HEK293 (cell line): ENCODE results near the gene PLCD4.

Experiments used
- CTCF ChIA-PET: fragments of 350-600 bp; formaldehyde crosslinking; extraction: SDS; loops from one replicate; lab custom pipeline; 2021; ENCODE audit warnings: antibody characterized with exemption; lab: Yijun Ruan, JAX
- POLR2A ChIA-PET: fragments of 300-600 bp; formaldehyde crosslinking; extraction: SDS; loops from one replicate; lab custom pipeline; 2020; ENCODE audit warnings: antibody characterized with exemption, inconsistent platforms; lab: Yijun Ruan, JAX
- H3K27ac ChIP-seq: fragments of 200-500 bp; sonication (Bioruptor generic); 2 replicates; pipeline ENCODE4 v1.5.1; 2014; ENCODE audit warnings: low read depth, low read length, control low read depth, inconsistent platforms; ENCODE audit errors: extremely low read depth
- H3K36me3 ChIP-seq, 2 experiments: fragments of 200-500 bp in 1 of 2; sonication (Bioruptor generic) in 1 of 2; 1 replicate in 1 of 2; 2 replicates in 1 of 2; pipeline ENCODE4 v1.5.1; 2014 to 2017; ENCODE audit warnings: inconsistent platforms in 2 of 2, low read length in 2 of 2; ENCODE audit not compliant: control insufficient read depth in 2 of 2, insufficient read depth in 1 of 2
- H3K4me1 ChIP-seq: fragments of 200-500 bp; sonication (Bioruptor generic); 2 replicates; pipeline ENCODE4 v1.5.1; 2014; ENCODE audit warnings: mild to moderate bottlenecking, low read length, inconsistent platforms; ENCODE audit not compliant: control insufficient read depth, insufficient read depth
- H3K4me3 ChIP-seq: 2 replicates; pipeline ENCODE4 v1.5.1; 2011; ENCODE audit warnings: low read depth, mild to moderate bottlenecking, control low read depth, low read length, moderate library complexity
- H3K9me3 ChIP-seq: fragments of 200-500 bp; sonication (Bioruptor generic); 2 replicates; pipeline ENCODE4 v1.5.1; 2014; ENCODE audit warnings: low read depth, low read length, inconsistent platforms; ENCODE audit not compliant: control insufficient read depth, insufficient read depth
- KLF10 ChIP-seq: fragments of 450-650 bp; IDR thresholded peaks from 2 replicates; pipeline ENCODE4 v1.5.1; 2018; ENCODE audit warnings: missing biosample characterization, mild to moderate bottlenecking, missing genetic modification characterization
- KLF8 ChIP-seq: fragments of 450-650 bp; formaldehyde crosslinking; IDR thresholded peaks from 2 replicates; pipeline ENCODE4 v1.5.1; 2016; ENCODE audit warnings: missing biosample characterization, missing genetic modification characterization
- KLF9 ChIP-seq: fragments of 450-650 bp; formaldehyde crosslinking; IDR thresholded peaks from 2 replicates; pipeline ENCODE4 v1.5.1; 2016; ENCODE audit warnings: missing biosample characterization, missing genetic modification characterization, low read depth
- PRDM1 ChIP-seq: fragments of 450-650 bp; formaldehyde crosslinking; IDR thresholded peaks from 2 replicates; pipeline ENCODE4; 2016; ENCODE audit warnings: missing biosample characterization, missing genetic modification characterization
- RBAK ChIP-seq: fragments of 450-650 bp; formaldehyde crosslinking; IDR thresholded peaks from 2 replicates; pipeline ENCODE4 v1.5.1; 2016; ENCODE audit warnings: missing biosample characterization, missing genetic modification characterization
- SP2 ChIP-seq: fragments of 450-650 bp; formaldehyde crosslinking; IDR thresholded peaks from 2 replicates; pipeline ENCODE4 v1.5.1; 2016; ENCODE audit warnings: missing biosample characterization, missing genetic modification characterization
- ZIC2 ChIP-seq: fragments of 450-650 bp; formaldehyde crosslinking; IDR thresholded peaks from 2 replicates; pipeline ENCODE4 v1.5.1; 2016; ENCODE audit warnings: missing biosample characterization, missing genetic modification characterization
- ZNF394 ChIP-seq: fragments of 450-650 bp; formaldehyde crosslinking; IDR thresholded peaks from 2 replicates; pipeline ENCODE4 v1.5.1; 2016; ENCODE audit warnings: missing biosample characterization, missing genetic modification characterization, mild to moderate bottlenecking, moderate library complexity, borderline replicate concordance
- ZNF426 ChIP-seq: fragments of 450-650 bp; formaldehyde crosslinking; IDR thresholded peaks from 2 replicates; pipeline ENCODE4 v1.5.1; 2017; ENCODE audit warnings: missing biosample characterization, missing genetic modification characterization, mild to moderate bottlenecking, inconsistent platforms, moderate library complexity
- ZNF571 ChIP-seq: fragments of 450-650 bp; formaldehyde crosslinking; IDR thresholded peaks from 2 replicates; pipeline ENCODE4 v1.5.0; 2017; ENCODE audit warnings: missing biosample characterization, missing genetic modification characterization
- ZNF596 ChIP-seq: fragments of 450-650 bp; IDR thresholded peaks from 2 replicates; pipeline ENCODE4 v1.5.0; 2018; ENCODE audit warnings: missing biosample characterization, mild to moderate bottlenecking, missing genetic modification characterization, moderate library complexity
- ZNF621 ChIP-seq: fragments of 450-650 bp; formaldehyde crosslinking; IDR thresholded peaks from 2 replicates; pipeline ENCODE4 v1.5.1; 2017; ENCODE audit warnings: missing biosample characterization, missing genetic modification characterization
- ZNF654 ChIP-seq: fragments of 450-650 bp; formaldehyde crosslinking; IDR thresholded peaks from 2 replicates; pipeline ENCODE4 v1.5.1; 2016; ENCODE audit warnings: low read depth, missing biosample characterization, missing genetic modification characterization
- ZNF664 ChIP-seq: fragments of 450-650 bp; formaldehyde crosslinking; IDR thresholded peaks from 2 replicates; pipeline ENCODE4 v1.5.1; 2016; ENCODE audit warnings: missing biosample characterization, missing genetic modification characterization
- ZNF792 ChIP-seq: fragments of 450-650 bp; formaldehyde crosslinking; IDR thresholded peaks from 2 replicates; pipeline ENCODE4 v1.5.1; 2016; ENCODE audit warnings: missing biosample characterization, missing genetic modification characterization
- TF ChIP-seq, protein P1 (sequence below): fragments of 450-650 bp; formaldehyde crosslinking; IDR thresholded peaks from 2 replicates; pipeline ENCODE4 v1.5.1; 2016; ENCODE audit warnings: missing biosample characterization, missing genetic modification characterization
- TF ChIP-seq, protein P2 (sequence below): fragments of 450-650 bp; formaldehyde crosslinking; IDR thresholded peaks from 2 replicates; pipeline ENCODE4 v1.5.1; 2016; ENCODE audit warnings: missing biosample characterization, missing genetic modification characterization, borderline replicate concordance
- TF ChIP-seq, protein P3 (sequence below): fragments of 450-650 bp; formaldehyde crosslinking; IDR thresholded peaks from 2 replicates; pipeline ENCODE4 v1.5.1; 2016; ENCODE audit warnings: missing biosample characterization, missing genetic modification characterization
- TF ChIP-seq, protein P4 (sequence below): fragments of 450-650 bp; formaldehyde crosslinking; IDR thresholded peaks from 2 replicates; pipeline ENCODE4 v1.5.1; 2016; ENCODE audit warnings: missing biosample characterization, missing genetic modification characterization

The PLCD4 gene

DNA sequence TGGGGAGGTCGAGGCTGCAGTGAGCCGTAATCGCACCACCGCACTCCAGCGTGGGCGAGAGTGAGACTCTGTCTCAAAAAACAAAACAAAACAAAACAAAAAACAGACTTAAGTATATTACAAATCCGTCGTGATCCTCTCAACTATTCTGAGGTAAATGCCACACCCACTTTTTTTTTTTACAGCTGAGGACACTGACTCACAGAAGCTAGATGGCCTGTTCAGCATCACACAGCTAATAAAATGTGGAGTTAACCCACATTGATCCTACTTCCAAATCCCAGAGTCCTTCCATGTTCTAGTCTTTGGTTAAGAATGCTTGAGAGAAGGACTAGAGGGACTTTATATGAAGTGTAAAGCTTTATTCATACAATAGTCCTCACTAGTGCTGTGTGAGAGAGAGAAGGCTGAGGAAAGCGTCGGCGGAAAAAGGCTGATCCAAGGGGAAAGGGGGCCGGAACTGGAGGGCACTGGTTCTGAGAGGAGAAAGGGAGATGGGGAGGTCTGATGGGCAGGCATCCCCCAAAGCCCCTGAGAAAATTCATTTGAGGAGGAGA, 63.5 kb downstream of the PLCD4 start:
- ChIA-PET CTCF (interaction anchor here (0.6 to 3.9 kb wide), 8 partner anchors 12 to 614 kb away, joined by 3 to 26 read pairs (median 5); partner anchors contain the start of genes BCS1L and ZNF142), POLR2A (interaction anchor here (0.9 to 4.2 kb wide), 8 partner anchors 11 to 401 kb away, joined by 3 to 62 read pairs (median 4); partner anchors contain the start of genes AAMP, BCS1L, PLCD4 and PNKD)
- H3K9me3 ChIP-seq: no peaks in the 10 kb centered on the region
- H3K4me1 ChIP-seq: no peaks in the 10 kb centered on the region
- peak overlapping the region; percentile 25 for H3K27ac ChIP-seq
- peak; percentile 63 for TF ChIP-seq KLF9 (tag by site-specific recombination)
- no peak for TF ChIP-seq SP2 (tag by site-specific recombination)
- peak; percentile 67; the same call in 1 of the 2 replicates for TF ChIP-seq PRDM1 (tag by site-specific recombination)
- TF ChIP-seq, protein P1, sequence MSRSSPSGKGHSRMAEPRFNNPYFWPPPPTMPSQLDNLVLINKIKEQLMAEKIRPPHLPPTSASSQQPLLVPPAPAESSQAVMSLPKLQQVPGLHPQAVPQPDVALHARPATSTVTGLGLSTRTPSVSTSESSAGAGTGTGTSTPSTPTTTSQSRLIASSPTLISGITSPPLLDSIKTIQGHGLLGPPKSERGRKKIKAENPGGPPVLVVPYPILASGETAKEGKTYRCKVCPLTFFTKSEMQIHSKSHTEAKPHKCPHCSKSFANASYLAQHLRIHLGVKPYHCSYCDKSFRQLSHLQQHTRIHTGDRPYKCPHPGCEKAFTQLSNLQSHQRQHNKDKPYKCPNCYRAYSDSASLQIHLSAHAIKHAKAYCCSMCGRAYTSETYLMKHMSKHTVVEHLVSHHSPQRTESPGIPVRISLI: 0 out of 2 replicates have a peak, but pooled peaks have one; percentile 25
- TF ChIP-seq KLF10 (tag by site-specific recombination): peak; percentile 50; the same call in 1 of the 2 replicates
- peak overlapping the region; percentile 94 for H3K4me3 ChIP-seq
- peaks cover 22 to 61% of the 10 kb centered on the region in 2 experiments for H3K36me3 ChIP-seq

DNA sequence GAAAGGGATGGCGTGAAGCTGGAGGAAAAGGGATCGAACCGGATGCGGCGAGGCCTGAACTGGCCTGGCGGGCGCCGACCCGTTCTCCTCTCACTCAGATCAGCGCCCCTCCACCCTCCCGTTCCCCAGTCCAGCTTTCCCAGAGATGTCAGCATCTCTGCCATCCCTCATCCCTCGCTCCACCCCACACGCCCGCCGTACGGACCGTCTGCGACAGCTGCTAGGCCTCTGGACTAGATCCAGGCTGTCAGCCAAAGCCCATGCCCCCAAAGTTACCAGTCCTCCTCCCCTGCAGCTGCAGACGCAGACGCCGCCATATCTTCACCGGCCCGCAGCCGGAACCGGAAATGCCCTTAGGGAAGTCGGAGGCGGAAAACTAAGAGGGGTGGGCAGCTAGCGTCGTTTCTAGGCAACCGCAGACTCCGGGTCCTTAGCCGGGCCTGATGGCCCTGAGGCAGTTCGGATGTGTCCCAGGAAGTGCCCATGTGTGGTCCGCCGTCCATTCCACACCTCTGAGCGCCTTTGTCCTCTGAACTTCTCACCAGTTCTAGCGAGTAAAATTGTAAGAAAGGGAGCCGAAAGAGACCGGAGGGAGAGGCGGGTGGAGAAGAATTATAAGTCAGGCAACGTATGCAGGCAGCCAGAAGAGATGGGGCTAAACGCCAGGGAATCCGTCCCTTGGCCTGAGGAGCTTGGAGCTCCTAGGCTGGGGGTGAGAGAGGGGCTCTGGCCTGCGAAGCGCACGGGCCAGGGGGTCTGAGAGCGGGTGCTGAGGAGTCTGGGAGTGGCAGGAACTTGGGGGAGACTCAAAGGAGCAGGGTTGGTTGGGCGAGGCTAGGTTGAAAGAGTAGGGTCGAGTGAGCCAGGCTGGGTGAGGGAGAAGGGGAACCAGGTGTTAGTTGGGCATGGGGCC, 64.2 kb downstream of the PLCD4 start, which contains the start of the genes RNF25 and STK36:
Gene RNF25, minus strand, starts transcription at position 349 of the 913 bp plus-strand sequence. Its CDS starts 32 bp downstream, at position 317.
Gene STK36, plus strand, starts transcription at position 433 of the 913 bp plus-strand sequence. CDS start 744 bp downstream, outside the sequence.
- peak within 1 kb of the TSS; percentile 54 for H3K27ac ChIP-seq
- CTCF ChIA-PET: interaction anchor here (0.6 to 3.9 kb wide), 14 partner anchors 12 to 614 kb away, joined by 3 to 26 read pairs (median 4); partner anchors contain the start of genes BCS1L and ZNF142
- H3K4me1 ChIP-seq: no peaks in the 10 kb centered on the region
- H3K9me3 ChIP-seq: no peaks in the 10 kb centered on the region
- H3K4me3 ChIP-seq: peak within 1 kb of the TSS; percentile 94
- peaks cover 14 to 60% of the 10 kb centered on the region in 2 experiments for H3K36me3 ChIP-seq
- POLR2A ChIA-PET: interaction anchor here (0.9 to 4.2 kb wide), 8 partner anchors 11 to 402 kb away, joined by 3 to 62 read pairs (median 4); partner anchors contain the start of genes AAMP, BCS1L, PLCD4 and PNKD
- TF ChIP-seq, protein P2, sequence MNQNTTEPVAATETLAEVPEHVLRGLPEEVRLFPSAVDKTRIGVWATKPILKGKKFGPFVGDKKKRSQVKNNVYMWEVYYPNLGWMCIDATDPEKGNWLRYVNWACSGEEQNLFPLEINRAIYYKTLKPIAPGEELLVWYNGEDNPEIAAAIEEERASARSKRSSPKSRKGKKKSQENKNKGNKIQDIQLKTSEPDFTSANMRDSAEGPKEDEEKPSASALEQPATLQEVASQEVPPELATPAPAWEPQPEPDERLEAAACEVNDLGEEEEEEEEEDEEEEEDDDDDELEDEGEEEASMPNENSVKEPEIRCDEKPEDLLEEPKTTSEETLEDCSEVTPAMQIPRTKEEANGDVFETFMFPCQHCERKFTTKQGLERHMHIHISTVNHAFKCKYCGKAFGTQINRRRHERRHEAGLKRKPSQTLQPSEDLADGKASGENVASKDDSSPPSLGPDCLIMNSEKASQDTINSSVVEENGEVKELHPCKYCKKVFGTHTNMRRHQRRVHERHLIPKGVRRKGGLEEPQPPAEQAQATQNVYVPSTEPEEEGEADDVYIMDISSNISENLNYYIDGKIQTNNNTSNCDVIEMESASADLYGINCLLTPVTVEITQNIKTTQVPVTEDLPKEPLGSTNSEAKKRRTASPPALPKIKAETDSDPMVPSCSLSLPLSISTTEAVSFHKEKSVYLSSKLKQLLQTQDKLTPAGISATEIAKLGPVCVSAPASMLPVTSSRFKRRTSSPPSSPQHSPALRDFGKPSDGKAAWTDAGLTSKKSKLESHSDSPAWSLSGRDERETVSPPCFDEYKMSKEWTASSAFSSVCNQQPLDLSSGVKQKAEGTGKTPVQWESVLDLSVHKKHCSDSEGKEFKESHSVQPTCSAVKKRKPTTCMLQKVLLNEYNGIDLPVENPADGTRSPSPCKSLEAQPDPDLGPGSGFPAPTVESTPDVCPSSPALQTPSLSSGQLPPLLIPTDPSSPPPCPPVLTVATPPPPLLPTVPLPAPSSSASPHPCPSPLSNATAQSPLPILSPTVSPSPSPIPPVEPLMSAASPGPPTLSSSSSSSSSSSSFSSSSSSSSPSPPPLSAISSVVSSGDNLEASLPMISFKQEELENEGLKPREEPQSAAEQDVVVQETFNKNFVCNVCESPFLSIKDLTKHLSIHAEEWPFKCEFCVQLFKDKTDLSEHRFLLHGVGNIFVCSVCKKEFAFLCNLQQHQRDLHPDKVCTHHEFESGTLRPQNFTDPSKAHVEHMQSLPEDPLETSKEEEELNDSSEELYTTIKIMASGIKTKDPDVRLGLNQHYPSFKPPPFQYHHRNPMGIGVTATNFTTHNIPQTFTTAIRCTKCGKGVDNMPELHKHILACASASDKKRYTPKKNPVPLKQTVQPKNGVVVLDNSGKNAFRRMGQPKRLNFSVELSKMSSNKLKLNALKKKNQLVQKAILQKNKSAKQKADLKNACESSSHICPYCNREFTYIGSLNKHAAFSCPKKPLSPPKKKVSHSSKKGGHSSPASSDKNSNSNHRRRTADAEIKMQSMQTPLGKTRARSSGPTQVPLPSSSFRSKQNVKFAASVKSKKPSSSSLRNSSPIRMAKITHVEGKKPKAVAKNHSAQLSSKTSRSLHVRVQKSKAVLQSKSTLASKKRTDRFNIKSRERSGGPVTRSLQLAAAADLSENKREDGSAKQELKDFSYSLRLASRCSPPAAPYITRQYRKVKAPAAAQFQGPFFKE (tag by site-specific recombination): no peak
- TF ChIP-seq ZIC2 (tag by site-specific recombination): no peak
- no peak for TF ChIP-seq RBAK (tag by site-specific recombination)
- TF ChIP-seq ZNF664: no peak
- no peak for TF ChIP-seq ZNF654 (tag by site-specific recombination)
- no peak for TF ChIP-seq ZNF596 (tag by site-specific recombination)
- no peak for TF ChIP-seq ZNF621 (tag by site-specific recombination)
- TF ChIP-seq ZNF571 (tag by site-specific recombination): no peak
- TF ChIP-seq ZNF426: no peak
- peak; percentile 42; the same call in 1 of the 2 replicates for TF ChIP-seq KLF8 (tag by site-specific recombination)
- no peak for TF ChIP-seq ZNF792 (tag by site-specific recombination)
- TF ChIP-seq ZNF394 (tag by site-specific recombination): 0 out of 2 replicates have a peak, but pooled peaks have one; percentile 12
- TF ChIP-seq, protein P3, sequence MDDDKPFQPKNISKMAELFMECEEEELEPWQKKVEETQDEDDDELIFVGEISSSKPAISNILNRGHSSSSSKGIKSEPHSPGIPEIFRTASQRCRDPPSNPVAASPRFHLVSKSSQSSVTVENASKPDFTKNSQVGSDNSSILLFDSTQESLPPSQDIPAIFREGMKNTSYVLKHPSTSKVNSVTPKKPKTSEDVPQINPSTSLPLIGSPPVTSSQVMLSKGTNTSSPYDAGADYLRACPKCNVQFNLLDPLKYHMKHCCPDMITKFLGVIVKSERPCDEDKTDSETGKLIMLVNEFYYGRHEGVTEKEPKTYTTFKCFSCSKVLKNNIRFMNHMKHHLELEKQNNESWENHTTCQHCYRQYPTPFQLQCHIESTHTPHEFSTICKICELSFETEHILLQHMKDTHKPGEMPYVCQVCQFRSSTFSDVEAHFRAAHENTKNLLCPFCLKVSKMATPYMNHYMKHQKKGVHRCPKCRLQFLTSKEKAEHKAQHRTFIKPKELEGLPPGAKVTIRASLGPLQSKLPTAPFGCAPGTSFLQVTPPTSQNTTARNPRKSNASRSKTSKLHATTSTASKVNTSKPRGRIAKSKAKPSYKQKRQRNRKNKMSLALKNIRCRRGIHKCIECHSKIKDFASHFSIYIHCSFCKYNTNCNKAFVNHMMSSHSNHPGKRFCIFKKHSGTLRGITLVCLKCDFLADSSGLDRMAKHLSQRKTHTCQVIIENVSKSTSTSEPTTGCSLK: no peak
- TF ChIP-seq, protein P4, sequence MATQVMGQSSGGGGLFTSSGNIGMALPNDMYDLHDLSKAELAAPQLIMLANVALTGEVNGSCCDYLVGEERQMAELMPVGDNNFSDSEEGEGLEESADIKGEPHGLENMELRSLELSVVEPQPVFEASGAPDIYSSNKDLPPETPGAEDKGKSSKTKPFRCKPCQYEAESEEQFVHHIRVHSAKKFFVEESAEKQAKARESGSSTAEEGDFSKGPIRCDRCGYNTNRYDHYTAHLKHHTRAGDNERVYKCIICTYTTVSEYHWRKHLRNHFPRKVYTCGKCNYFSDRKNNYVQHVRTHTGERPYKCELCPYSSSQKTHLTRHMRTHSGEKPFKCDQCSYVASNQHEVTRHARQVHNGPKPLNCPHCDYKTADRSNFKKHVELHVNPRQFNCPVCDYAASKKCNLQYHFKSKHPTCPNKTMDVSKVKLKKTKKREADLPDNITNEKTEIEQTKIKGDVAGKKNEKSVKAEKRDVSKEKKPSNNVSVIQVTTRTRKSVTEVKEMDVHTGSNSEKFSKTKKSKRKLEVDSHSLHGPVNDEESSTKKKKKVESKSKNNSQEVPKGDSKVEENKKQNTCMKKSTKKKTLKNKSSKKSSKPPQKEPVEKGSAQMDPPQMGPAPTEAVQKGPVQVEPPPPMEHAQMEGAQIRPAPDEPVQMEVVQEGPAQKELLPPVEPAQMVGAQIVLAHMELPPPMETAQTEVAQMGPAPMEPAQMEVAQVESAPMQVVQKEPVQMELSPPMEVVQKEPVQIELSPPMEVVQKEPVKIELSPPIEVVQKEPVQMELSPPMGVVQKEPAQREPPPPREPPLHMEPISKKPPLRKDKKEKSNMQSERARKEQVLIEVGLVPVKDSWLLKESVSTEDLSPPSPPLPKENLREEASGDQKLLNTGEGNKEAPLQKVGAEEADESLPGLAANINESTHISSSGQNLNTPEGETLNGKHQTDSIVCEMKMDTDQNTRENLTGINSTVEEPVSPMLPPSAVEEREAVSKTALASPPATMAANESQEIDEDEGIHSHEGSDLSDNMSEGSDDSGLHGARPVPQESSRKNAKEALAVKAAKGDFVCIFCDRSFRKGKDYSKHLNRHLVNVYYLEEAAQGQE (tag by site-specific recombination): no peak
